ENCODE measurements around the gene LRRC51. TPM values are rescaled to one million over a fixed set of nuclear protein-coding genes. Genes with fewer than 3 reads are reported as not detected.

Gene LRRC51
- polyA plus RNA-seq, 1 donor from 2014 or later = 20.8 TPM

GRCh38 chr11:72122607-72123006 is 42.0 kb downstream of the LRRC51 start:
- TF ChIP-seq, protein P1, sequence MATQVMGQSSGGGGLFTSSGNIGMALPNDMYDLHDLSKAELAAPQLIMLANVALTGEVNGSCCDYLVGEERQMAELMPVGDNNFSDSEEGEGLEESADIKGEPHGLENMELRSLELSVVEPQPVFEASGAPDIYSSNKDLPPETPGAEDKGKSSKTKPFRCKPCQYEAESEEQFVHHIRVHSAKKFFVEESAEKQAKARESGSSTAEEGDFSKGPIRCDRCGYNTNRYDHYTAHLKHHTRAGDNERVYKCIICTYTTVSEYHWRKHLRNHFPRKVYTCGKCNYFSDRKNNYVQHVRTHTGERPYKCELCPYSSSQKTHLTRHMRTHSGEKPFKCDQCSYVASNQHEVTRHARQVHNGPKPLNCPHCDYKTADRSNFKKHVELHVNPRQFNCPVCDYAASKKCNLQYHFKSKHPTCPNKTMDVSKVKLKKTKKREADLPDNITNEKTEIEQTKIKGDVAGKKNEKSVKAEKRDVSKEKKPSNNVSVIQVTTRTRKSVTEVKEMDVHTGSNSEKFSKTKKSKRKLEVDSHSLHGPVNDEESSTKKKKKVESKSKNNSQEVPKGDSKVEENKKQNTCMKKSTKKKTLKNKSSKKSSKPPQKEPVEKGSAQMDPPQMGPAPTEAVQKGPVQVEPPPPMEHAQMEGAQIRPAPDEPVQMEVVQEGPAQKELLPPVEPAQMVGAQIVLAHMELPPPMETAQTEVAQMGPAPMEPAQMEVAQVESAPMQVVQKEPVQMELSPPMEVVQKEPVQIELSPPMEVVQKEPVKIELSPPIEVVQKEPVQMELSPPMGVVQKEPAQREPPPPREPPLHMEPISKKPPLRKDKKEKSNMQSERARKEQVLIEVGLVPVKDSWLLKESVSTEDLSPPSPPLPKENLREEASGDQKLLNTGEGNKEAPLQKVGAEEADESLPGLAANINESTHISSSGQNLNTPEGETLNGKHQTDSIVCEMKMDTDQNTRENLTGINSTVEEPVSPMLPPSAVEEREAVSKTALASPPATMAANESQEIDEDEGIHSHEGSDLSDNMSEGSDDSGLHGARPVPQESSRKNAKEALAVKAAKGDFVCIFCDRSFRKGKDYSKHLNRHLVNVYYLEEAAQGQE (IDR thresholded peaks at IDR 0.05; ENCODE audit: borderline replicate concordance) = no peak
- TF ChIP-seq POLR2AphosphoS5 (IDR thresholded peaks at IDR 0.05) = no peak
- no peak for TF ChIP-seq EZH2 (IDR thresholded peaks at IDR 0.05; ENCODE audit: borderline replicate concordance, insufficient read depth, low read length, poor library complexity, severe bottlenecking)
- no peak for TF ChIP-seq RAD21 (conservative IDR thresholded peaks at IDR 0.05)
- TF ChIP-seq MXI1 (conservative IDR thresholded peaks at IDR 0.05; ENCODE audit: poor library complexity, severe bottlenecking) = no peak
- H3K4me3 ChIP-seq (ENCODE audit: low read length) = no peak overlapping the region

DNA sequence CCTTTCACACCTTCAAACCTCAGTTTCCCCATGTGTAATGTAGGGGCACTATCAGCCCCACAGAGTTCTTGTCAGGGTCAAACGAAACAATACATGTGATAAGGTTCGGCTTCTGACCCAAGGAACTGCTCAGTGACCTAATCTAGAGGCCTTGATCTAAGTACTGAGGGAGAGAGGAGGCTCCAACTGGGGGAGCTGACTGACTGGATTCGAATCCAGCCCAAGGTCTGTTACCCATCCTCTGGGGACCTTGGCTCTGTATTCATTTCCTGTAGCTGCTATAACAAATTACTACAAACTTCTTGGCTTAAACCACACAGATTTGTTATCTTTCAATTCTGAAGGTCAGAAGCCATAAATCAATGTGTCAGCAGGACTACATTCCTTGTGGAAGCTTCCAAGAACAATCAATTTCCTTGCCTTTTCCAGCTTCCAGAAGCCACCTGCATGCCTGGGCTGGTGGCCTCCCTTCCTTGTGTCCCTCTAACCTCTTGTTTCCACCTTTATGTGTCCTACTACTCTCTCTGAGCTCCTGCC is 42.5 kb downstream of the LRRC51 start:
- Histone ChIP-seq H3K4me3 (ENCODE audit: low read length) (no peak overlapping the region), H3K9me3 (ENCODE audit: low read length) (no peaks in the 10 kb centered on the region), H3K4me2 (ENCODE audit: low read length) (no peak overlapping the region), H3F3A (ENCODE audit: insufficient read depth, low read length, poor library complexity, severe bottlenecking) (no peaks in the 10 kb centered on the region), H3K27me3 (ENCODE audit: insufficient read depth, low read depth, low read length) (no peaks in the 10 kb centered on the region), H4K20me1 (ENCODE audit: insufficient read depth) (no peaks in the 10 kb centered on the region), H2AFZ (ENCODE audit: low read depth, low read length) (no peak overlapping the region), H3K9ac (ENCODE audit: low read length) (no peak overlapping the region), H3K9me2 (ENCODE audit: insufficient read depth, low read length) (no peaks in the 10 kb centered on the region), H3K36me3 (ENCODE audit: insufficient read depth, low read length) (no peaks in the 10 kb centered on the region), H3K79me2 (replicated peaks; ENCODE audit: insufficient read depth, low read length) (no peaks in the 10 kb centered on the region), H3K27ac (ENCODE audit: low read length) (no peak overlapping the region)
- TF ChIP-seq TAF1 (IDR thresholded peaks at IDR 0.05; ENCODE audit: low read depth) (no peak), CTCF (IDR thresholded peaks at IDR 0.05; ENCODE audit: poor library complexity, severe bottlenecking) (no peak), SMC3 (conservative IDR thresholded peaks at IDR 0.05; ENCODE audit: poor library complexity) (no peak), EP300 (conservative IDR thresholded peaks at IDR 0.05; ENCODE audit: poor library complexity, severe bottlenecking) (no peak), MXI1 (conservative IDR thresholded peaks at IDR 0.05; ENCODE audit: poor library complexity, severe bottlenecking) (no peak), EZH2 (IDR thresholded peaks at IDR 0.05; ENCODE audit: borderline replicate concordance, insufficient read depth, low read length, poor library complexity, severe bottlenecking) (no peak), RAD21 (conservative IDR thresholded peaks at IDR 0.05) (no peak), POLR2AphosphoS5 (IDR thresholded peaks at IDR 0.05) (no peak)
- TF ChIP-seq, protein P1 (IDR thresholded peaks at IDR 0.05; ENCODE audit: borderline replicate concordance) = no peak

More at GRCh38 chr11:72122607-72123006, 42.0 kb downstream of the LRRC51 start:
- Histone ChIP-seq H3K9ac (ENCODE audit: low read length) (no peak overlapping the region), H3K9me3 (ENCODE audit: low read length) (no peaks in the 10 kb centered on the region), H3K27ac (ENCODE audit: low read length) (no peak overlapping the region), H3K27me3 (ENCODE audit: insufficient read depth, low read depth, low read length) (no peaks in the 10 kb centered on the region), H4K20me1 (ENCODE audit: insufficient read depth) (no peaks in the 10 kb centered on the region), H3K4me2 (ENCODE audit: low read length) (no peak overlapping the region), H3K9me2 (ENCODE audit: insufficient read depth, low read length) (no peaks in the 10 kb centered on the region), H3K79me2 (replicated peaks; ENCODE audit: insufficient read depth, low read length) (no peaks in the 10 kb centered on the region), H3F3A (ENCODE audit: insufficient read depth, low read length, poor library complexity, severe bottlenecking) (no peaks in the 10 kb centered on the region), H3K36me3 (ENCODE audit: insufficient read depth, low read length) (no peaks in the 10 kb centered on the region), H2AFZ (ENCODE audit: low read depth, low read length) (no peak overlapping the region)
